HepG2 (cell line): Measurements from ENCODE around the gene FAM24A. TPM values are rescaled to one million over a fixed set of nuclear protein-coding genes. Genes with fewer than 3 reads are reported as not detected.

ENCODE experiments used
- AKAP8 ChIP-seq: sonication (generic); formaldehyde crosslinking; IDR thresholded peaks from 2 replicates; pipeline ENCODE4 v1.5.1; 2020; ENCODE audit warnings: mild to moderate bottlenecking, missing genetic modification reagents
- ATRX ChIP-seq: sonication (generic); formaldehyde crosslinking; IDR thresholded peaks from 2 replicates; pipeline ENCODE4 v1.4.0; 2020; ENCODE audit warnings: missing genetic modification reagents, borderline replicate concordance
- HNF4A ChIP-seq: sonication (generic); formaldehyde crosslinking; IDR thresholded peaks from 2 replicates; pipeline ENCODE4 v1.4.0; 2020; ENCODE audit warnings: missing genetic modification reagents
- KDM2A ChIP-seq: sonication (generic); formaldehyde crosslinking; IDR thresholded peaks from 2 replicates; pipeline ENCODE4 v1.4.0; 2020; ENCODE audit warnings: low read depth, missing genetic modification reagents, borderline replicate concordance
- KMT2B ChIP-seq: IDR thresholded peaks from 2 replicates; pipeline ENCODE4 v1.6.1; 2016; ENCODE audit warnings: missing genetic modification reagents, missing compliant biosample characterization
- POLR2A ChIP-seq, 2 experiments: IDR thresholded peaks; 2 replicates each; pipeline ENCODE4 v1.6.1; 2011; ENCODE audit warnings: low read depth in 2 of 2, low read length in 2 of 2, mild to moderate bottlenecking in 1 of 2, moderate library complexity in 1 of 2; ENCODE audit not compliant: insufficient read depth in 1 of 2
- TRIM24 ChIP-seq: sonication (generic); formaldehyde crosslinking; IDR thresholded peaks from 2 replicates; pipeline ENCODE4 v1.8.0; 2022; ENCODE audit warnings: mild to moderate bottlenecking, missing genetic modification reagents
- ZNF660 ChIP-seq: sonication (generic); formaldehyde crosslinking; IDR thresholded peaks from 2 replicates; pipeline ENCODE4 v1.5.1; 2020; ENCODE audit warnings: mild to moderate bottlenecking, low read depth, missing genetic modification reagents, borderline replicate concordance
- ZNF674 ChIP-seq: sonication (generic); formaldehyde crosslinking; IDR thresholded peaks from 2 replicates; pipeline ENCODE4 v1.5.0; 2020; ENCODE audit warnings: low read depth, mild to moderate bottlenecking, missing genetic modification reagents
- polyA plus RNA-seq, 8 experiments: library from polyadenylated mRNA; depleted of rRNA in 3 of 8; stranded (reverse) in 7 of 8; unstranded in 1 of 8; fragments of >200 nt; fragmentation: Illumina TruSeq in 4 of 8; extraction: Trizol in 4 of 8; gene quantifications; 2 replicates each; pipeline versions ENCODE4 v1.2.1 to v1.2.3, GENCODE V29; 2011 to 2016; ENCODE audit warnings: low read depth in 4 of 8, missing spikeins in 1 of 8, mixed read lengths in 1 of 8; ENCODE audit not compliant: insufficient read depth in 1 of 8
- total RNA-seq, 5 experiments: library from RNA; depleted of rRNA; stranded (reverse); fragments of >200 nt; fragmentation: Illumina TruSeq; extraction: Trizol; gene quantifications; 2 replicates each; pipeline ENCODE4 v1.2.3, GENCODE V29; 2016; ENCODE audit warnings: low read depth in 1 of 5
- TF ChIP-seq, protein P1 (sequence below): sonication (generic); formaldehyde crosslinking; IDR thresholded peaks from 2 replicates; pipeline ENCODE4 v1.4.0; 2020; ENCODE audit warnings: mild to moderate bottlenecking, missing genetic modification reagents
- TF ChIP-seq, protein P2 (sequence below), 2 experiments: fragments of 450-650 bp in 1 of 2; sonication (generic) in 1 of 2; formaldehyde crosslinking; IDR thresholded peaks; 2 replicates each; pipeline versions ENCODE4 v1.5.0 to v1.8.0; 2020 to 2022; ENCODE audit warnings: mild to moderate bottlenecking in 1 of 2, missing genetic modification reagents in 1 of 2
- TF ChIP-seq, protein P3 (sequence below): IDR thresholded peaks from 2 replicates; pipeline ENCODE4 v1.6.1; 2016; ENCODE audit warnings: control low read depth
- TF ChIP-seq, protein P4 (sequence below): sonication (generic); formaldehyde crosslinking; IDR thresholded peaks from 2 replicates; pipeline ENCODE4 v1.8.0; 2022; ENCODE audit warnings: low read depth, missing genetic modification reagents
- TF ChIP-seq, protein P5 (sequence below): IDR thresholded peaks from 2 replicates; pipeline ENCODE4 v1.6.1; 2018; ENCODE audit warnings: missing genetic modification reagents, mild to moderate bottlenecking, missing compliant biosample characterization
- TF ChIP-seq, protein P6 (sequence below): sonication (generic); formaldehyde crosslinking; IDR thresholded peaks from 2 replicates; pipeline ENCODE4 v1.4.0; 2020; ENCODE audit warnings: missing genetic modification reagents

Gene FAM24A
- total and polyA plus RNA-seq, 2 of the 13 experiments (the other 11 are each of a cell fraction or from before 2014, with no cell fraction given), result not detected

DNA sequence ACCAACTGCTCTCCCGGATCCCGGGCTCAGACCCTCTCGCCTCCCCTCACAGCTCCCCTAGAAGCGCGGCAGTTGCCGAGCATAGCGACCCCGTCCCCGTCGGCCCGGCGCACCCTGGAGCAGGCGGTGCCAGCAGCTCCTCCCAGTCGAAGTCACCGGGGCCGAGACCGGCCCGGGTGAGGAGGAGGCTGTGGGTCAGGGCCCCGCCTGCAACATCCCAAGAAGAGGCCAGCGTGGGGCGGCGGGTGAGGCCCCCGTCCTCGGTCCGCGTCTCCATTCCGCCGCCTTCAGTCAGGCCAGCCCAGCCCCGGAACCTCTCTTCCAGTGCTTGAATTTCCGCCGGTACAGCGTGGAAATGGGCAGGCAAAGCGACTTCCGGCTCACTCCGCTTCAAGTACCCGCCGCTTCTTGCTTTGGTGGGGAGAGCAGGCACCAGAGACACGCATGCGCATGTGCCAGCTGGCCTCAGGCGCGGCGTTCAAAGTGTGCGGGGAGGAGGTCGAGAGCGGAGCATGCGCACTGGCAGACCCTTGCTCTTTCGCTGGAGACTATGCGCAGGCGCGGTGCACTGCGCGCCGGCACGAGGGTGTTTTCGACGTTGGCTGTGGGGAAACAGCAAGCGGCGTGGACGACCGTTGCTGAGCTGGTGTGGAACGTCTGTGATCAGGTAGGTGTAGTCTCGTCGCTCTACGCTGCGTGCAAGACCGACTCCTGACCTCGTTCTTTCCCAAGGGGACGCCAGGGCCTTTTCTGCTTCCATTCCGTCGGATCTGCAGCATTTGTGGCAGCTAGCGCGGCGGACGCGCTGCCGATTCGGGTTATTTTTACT is 43.7 kb downstream of the FAM24A start, which contains the start of gene C10orf88 (continued):
- TF ChIP-seq, protein P1, sequence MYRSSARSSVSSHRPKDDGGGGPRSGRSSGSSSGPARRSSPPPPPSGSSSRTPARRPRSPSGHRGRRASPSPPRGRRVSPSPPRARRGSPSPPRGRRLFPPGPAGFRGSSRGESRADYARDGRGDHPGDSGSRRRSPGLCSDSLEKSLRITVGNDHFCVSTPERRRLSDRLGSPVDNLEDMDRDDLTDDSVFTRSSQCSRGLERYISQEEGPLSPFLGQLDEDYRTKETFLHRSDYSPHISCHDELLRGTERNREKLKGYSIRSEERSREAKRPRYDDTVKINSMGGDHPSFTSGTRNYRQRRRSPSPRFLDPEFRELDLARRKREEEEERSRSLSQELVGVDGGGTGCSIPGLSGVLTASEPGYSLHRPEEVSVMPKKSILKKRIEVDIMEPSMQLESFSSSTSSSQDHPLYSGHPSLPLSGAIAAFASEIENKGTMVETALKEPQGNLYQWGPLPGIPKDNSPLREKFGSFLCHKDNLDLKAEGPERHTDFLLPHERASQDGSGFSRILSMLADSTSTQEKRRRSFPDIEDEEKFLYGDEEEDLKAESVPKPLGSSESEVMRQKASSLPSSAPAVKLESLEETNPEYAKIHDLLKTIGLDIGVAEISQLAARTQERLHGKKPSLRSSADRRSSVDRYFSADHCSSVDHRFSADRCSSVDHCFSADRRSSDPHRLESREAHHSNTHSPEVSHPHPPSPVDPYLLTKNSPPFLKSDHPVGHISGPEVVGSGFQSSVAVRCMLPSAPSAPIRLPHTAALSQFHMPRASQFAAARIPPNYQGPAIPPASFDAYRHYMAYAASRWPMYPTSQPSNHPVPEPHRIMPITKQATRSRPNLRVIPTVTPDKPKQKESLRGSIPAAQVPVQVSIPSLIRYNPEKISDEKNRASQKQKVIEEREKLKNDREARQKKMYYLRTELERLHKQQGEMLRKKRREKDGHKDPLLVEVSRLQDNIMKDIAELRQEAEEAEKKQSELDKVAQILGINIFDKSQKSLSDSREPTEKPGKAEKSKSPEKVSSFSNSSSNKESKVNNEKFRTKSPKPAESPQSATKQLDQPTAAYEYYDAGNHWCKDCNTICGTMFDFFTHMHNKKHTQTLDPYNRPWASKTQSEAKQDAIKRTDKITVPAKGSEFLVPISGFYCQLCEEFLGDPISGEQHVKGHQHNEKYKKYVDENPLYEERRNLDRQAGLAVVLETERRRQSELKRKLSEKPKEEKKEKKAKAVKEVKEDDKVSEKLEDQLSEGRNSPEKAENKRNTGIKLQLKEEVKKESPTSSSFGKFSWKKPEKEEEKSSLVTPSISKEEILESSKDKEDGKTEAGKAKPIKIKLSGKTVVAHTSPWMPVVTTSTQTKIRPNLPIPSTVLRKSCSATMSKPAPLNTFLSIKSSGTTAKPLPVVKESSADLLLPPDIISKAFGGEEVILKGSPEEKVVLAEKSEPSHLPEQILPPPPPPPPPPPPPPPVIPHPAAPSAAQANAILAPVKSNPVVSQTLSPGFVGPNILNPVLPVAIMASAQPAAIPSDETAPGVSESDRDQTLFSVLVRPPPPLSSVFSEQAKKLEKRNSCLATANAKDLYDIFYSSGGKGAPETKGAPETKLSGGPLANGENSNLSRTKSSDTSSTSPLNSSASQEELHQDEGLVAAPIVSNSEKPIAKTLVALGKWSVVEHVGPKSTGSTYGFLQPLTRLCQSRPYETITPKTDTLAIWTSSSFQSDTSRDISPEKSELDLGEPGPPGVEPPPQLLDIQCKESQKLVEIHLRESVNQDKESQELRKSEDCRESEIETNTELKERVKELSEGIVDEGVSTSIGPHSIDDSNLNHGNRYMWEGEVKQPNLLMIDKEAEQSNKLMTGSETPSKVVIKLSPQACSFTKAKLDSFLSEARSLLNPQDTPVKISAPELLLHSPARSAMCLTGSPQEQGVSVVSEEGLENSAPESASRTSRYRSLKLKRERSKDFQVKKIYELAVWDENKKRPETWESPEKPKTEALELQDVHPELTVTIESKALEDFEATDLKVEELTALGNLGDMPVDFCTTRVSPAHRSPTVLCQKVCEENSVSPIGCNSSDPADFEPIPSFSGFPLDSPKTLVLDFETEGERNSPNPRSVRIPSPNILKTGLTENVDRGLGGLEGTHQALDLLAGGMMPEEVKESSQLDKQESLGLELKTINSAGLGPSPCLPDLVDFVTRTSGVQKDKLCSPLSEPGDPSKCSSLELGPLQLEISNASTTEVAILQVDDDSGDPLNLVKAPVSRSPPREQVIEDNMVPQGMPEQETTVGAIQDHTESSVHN (CRISPR knock-in tag), result peak; percentile 32; the same call in 1 of the 2 replicates
- TF ChIP-seq, protein P2, sequence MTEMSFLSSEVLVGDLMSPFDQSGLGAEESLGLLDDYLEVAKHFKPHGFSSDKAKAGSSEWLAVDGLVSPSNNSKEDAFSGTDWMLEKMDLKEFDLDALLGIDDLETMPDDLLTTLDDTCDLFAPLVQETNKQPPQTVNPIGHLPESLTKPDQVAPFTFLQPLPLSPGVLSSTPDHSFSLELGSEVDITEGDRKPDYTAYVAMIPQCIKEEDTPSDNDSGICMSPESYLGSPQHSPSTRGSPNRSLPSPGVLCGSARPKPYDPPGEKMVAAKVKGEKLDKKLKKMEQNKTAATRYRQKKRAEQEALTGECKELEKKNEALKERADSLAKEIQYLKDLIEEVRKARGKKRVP (CRISPR knock-in tag; IDR thresholded peaks at IDR 0.05), result 0 out of 4 replicates have a peak, but pooled peaks of 1 of the 2 experiments have one; percentile 50
- TF ChIP-seq KDM2A, result peak; percentile 97
- TF ChIP-seq TRIM24 (CRISPR knock-in tag), result no peak
- TF ChIP-seq KMT2B, result peak; percentile 99
- no peak for TF ChIP-seq ATRX
- TF ChIP-seq AKAP8, result peak; percentile 80
- 0 out of 2 replicates have a peak, but pooled peaks have one; percentile 28 for TF ChIP-seq ZNF674 (CRISPR knock-in tag)
- TF ChIP-seq, protein P3, sequence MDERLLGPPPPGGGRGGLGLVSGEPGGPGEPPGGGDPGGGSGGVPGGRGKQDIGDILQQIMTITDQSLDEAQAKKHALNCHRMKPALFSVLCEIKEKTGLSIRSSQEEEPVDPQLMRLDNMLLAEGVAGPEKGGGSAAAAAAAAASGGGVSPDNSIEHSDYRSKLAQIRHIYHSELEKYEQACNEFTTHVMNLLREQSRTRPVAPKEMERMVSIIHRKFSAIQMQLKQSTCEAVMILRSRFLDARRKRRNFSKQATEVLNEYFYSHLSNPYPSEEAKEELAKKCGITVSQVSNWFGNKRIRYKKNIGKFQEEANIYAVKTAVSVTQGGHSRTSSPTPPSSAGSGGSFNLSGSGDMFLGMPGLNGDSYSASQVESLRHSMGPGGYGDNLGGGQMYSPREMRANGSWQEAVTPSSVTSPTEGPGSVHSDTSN, result no peak
- peak; percentile 41; the same call in 1 of the 2 replicates for TF ChIP-seq HNF4A (CRISPR knock-in tag)
- TF ChIP-seq, protein P4, sequence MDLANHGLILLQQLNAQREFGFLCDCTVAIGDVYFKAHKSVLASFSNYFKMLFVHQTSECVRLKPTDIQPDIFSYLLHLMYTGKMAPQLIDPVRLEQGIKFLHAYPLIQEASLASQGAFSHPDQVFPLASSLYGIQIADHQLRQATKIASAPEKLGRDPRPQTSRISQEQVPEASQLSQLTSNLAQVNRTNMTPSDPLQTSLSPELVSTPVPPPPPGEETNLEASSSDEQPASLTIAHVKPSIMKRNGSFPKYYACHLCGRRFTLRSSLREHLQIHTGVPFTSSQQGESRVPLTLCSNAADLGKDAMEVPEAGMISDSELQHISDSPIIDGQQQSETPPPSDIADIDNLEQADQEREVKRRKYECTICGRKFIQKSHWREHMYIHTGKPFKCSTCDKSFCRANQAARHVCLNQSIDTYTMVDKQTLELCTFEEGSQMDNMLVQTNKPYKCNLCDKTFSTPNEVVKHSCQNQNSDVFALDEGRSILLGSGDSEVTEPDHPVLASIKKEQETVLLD, result peak; percentile 71; the same call in 1 of the 2 replicates
- peak; percentile 69 to 70 for TF ChIP-seq POLR2A (IDR thresholded peaks at IDR 0.05; ENCODE audit: insufficient read depth in 1 of 2, low read depth in 2 of 2, low read length in 2 of 2)
- TF ChIP-seq, protein P5, sequence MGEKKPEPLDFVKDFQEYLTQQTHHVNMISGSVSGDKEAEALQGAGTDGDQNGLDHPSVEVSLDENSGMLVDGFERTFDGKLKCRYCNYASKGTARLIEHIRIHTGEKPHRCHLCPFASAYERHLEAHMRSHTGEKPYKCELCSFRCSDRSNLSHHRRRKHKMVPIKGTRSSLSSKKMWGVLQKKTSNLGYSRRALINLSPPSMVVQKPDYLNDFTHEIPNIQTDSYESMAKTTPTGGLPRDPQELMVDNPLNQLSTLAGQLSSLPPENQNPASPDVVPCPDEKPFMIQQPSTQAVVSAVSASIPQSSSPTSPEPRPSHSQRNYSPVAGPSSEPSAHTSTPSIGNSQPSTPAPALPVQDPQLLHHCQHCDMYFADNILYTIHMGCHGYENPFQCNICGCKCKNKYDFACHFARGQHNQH (CRISPR knock-in tag), result peak; percentile 97
- TF ChIP-seq, protein P6, sequence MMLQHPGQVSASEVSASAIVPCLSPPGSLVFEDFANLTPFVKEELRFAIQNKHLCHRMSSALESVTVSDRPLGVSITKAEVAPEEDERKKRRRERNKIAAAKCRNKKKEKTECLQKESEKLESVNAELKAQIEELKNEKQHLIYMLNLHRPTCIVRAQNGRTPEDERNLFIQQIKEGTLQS (CRISPR knock-in tag), result peak; percentile 13; the same call in 1 of the 2 replicates
- no peak for TF ChIP-seq ZNF660 (CRISPR knock-in tag)
